GM12892 (cell line): ENCODE data around the gene KRT34.

Source experiments
- POLR2A ChIP-seq: IDR thresholded peaks from 2 replicates; pipeline ENCODE4 v1.6.1; 2011; ENCODE audit warnings: low read depth, low read length, control low read depth
- POLR2AphosphoS5 ChIP-seq: IDR thresholded peaks from 2 replicates; pipeline ENCODE4 v1.6.1; 2011; ENCODE audit warnings: low read depth, low read length, control low read depth

DNA sequence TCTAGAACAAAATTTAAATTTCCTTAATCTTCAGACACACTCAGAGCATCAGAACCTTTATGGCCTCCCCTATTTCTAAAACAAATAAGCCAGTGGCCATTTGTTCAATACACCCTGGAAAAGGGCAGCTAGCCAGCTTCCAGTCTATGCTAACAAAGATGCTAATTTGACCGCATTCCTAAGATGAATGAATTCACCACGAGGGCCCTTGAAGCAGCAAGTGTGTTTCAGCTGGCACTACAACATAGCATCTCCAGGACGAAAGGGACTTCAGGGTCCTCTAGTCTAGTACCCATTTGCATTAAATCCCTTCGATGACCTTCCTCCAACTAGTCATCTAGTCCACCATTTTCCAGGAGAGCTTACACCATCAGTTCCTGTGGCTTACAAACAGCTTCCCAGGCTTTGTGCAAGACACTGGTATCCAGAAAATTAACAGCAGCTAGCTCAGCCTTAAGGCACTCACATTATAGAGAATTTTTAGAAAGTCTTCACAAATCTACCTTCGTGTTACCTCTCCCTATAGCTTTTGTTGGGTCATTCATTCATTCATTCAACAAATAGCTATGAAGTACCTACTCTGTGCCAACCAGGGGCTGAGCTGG lies 31.3 kb upstream of the KRT34 start:
- TF ChIP-seq POLR2AphosphoS5 (no peak), POLR2A (no peak)
